GM21360 (cell line): Measurements from ENCODE around the gene IL6ST.
A peak's percentile ranks its signal among the peaks of the same experiment; 100 is the strongest.
"Not testable (repeated sequence)": the region's sequence is repeated elsewhere in the genome, so short reads cannot be mapped to it uniquely, and the experiment has no call there.

ENCODE experiments used
- ATAC-seq: cut with Tn5 transposase; IDR thresholded peaks from one replicate; pipeline ENCODE4 v1.9.1; 2021; ENCODE audit warnings: mild to moderate bottlenecking, moderate library complexity; ENCODE audit not compliant: unreplicated experiment

The IL6ST gene

GRCh38 chr5:55969956-55970355 lies 24.8 kb downstream of the IL6ST start:
- ATAC-seq = no peak

GRCh38 chr5:55966284-55966683 lies 28.5 kb downstream of the IL6ST start:
- no peak for ATAC-seq

- ATAC-seq = no peak
Measured at GRCh38 chr5:55965525-55965924, 29.2 kb downstream of the IL6ST start.

GRCh38 chr5:55960779-55961178 lies 34.0 kb downstream of the IL6ST start:
- ATAC-seq = no peak

- ATAC-seq = no peak
Measured at GRCh38 chr5:55959208-55959607, 35.6 kb downstream of the IL6ST start.

GRCh38 chr5:55941154-55941553 lies 53.6 kb downstream of the IL6ST start:
- not testable (repeated sequence) for ATAC-seq

GRCh38 chr5:55937598-55937997 lies 57.2 kb downstream of the IL6ST start:
- not testable (repeated sequence) for ATAC-seq

GRCh38 chr5:55936100-55936693 lies 58.6 kb downstream of the IL6ST start:
- peak; percentile 56 for ATAC-seq

- ATAC-seq = no peak
Measured at GRCh38 chr5:55935371-55935770, 59.4 kb downstream of the IL6ST start.

- ATAC-seq = no peak
Measured at GRCh38 chr5:55934720-55935119, 60.0 kb downstream of the IL6ST start.

- ATAC-seq = no peak
Measured at GRCh38 chr5:55934115-55934613, 60.6 kb downstream of the IL6ST start.

- no peak for ATAC-seq
Measured at GRCh38 chr5:55933377-55934114, 61.2 kb downstream of the IL6ST start.

GRCh38 chr5:55932700-55933099 lies 62.1 kb downstream of the IL6ST start:
- no peak for ATAC-seq

GRCh38 chr5:55929020-55929799 lies 65.6 kb downstream of the IL6ST start:
- ATAC-seq = no peak

GRCh38 chr5:55927861-55928655 lies 66.7 kb downstream of the IL6ST start:
- ATAC-seq = no peak

GRCh38 chr5:55926476-55926875 lies 68.3 kb downstream of the IL6ST start:
- no peak for ATAC-seq

- no peak for ATAC-seq
Measured at GRCh38 chr5:55925712-55926111, 69.1 kb downstream of the IL6ST start.

GRCh38 chr5:55925181-55925580 lies 69.6 kb downstream of the IL6ST start:
- ATAC-seq = no peak

- ATAC-seq = no peak
Measured at GRCh38 chr5:55924744-55925143, 70.0 kb downstream of the IL6ST start.

- ATAC-seq = no peak
Measured at GRCh38 chr5:55923865-55924500, 70.8 kb downstream of the IL6ST start.
